ENCODE data around the gene ACCS. TPM values are rescaled to one million over a fixed set of nuclear protein-coding genes. Genes with fewer than 3 reads are reported as not detected.

The ACCS gene
- total RNA-seq, 1 donor from 2014 or later = 11.0 TPM

DNA sequence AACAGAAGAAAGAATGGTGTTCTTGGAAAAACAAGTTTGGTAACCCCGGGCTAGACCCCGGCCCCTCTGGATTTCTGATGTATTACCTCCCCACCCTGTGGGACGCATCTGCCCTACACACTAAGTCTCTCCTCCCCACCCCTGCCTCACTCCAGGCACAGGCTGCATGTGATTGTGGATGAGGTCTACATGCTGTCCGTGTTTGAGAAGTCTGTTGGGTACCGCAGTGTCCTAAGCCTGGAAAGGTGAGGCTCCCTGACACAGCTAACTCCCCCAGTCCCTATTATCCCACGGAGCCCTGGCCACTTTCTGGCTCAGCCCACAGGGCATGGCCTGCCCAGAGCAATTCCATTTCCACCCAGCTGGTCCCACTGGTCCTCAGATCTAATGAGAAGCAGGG, 13.3 kb downstream of the ACCS start:
- peaks cover 7% of the 10 kb centered on the region for H3K4me1 Mint-ChIP-seq
- no peak for DNase-seq (ENCODE audit: low read depth, low spot score)
- H3K27ac Mint-ChIP-seq (ENCODE audit: unreplicated experiment) = no peak overlapping the region
- no peaks in the 10 kb centered on the region for H3K27me3 Mint-ChIP-seq (ENCODE audit: low read depth)
- peaks cover 3% of the 10 kb centered on the region for H3K9me3 Mint-ChIP-seq
- H3K4me3 Mint-ChIP-seq = no peak overlapping the region
- peaks cover 13% of the 10 kb centered on the region for H3K36me3 Mint-ChIP-seq (ENCODE audit: low read depth)
- TF ChIP-seq CTCF (conservative IDR thresholded peaks at IDR 0.05) = no peak

GRCh38 chr11:44080951-44081350, 14.9 kb downstream of the ACCS start:
- no peak for DNase-seq (ENCODE audit: low read depth, low spot score)
- H3K9me3 Mint-ChIP-seq = peaks cover 8% of the 10 kb centered on the region
- peaks cover under 1% of the 10 kb centered on the region for H3K4me1 Mint-ChIP-seq
- H3K4me3 Mint-ChIP-seq = no peak overlapping the region
- TF ChIP-seq CTCF (conservative IDR thresholded peaks at IDR 0.05) = no peak
- no peak overlapping the region for H3K27ac Mint-ChIP-seq (ENCODE audit: unreplicated experiment)
- no peaks in the 10 kb centered on the region for H3K27me3 Mint-ChIP-seq (ENCODE audit: low read depth)
- H3K36me3 Mint-ChIP-seq (ENCODE audit: low read depth) = peaks cover 15% of the 10 kb centered on the region

- no peak for DNase-seq (ENCODE audit: low read depth, low spot score)
- no peaks in the 10 kb centered on the region for H3K27me3 Mint-ChIP-seq (ENCODE audit: low read depth)
- no peaks in the 10 kb centered on the region for H3K4me1 Mint-ChIP-seq
- peaks cover 4% of the 10 kb centered on the region for H3K9me3 Mint-ChIP-seq
- no peak overlapping the region for H3K4me3 Mint-ChIP-seq
- peaks cover 14% of the 10 kb centered on the region for H3K36me3 Mint-ChIP-seq (ENCODE audit: low read depth)
- no peak for TF ChIP-seq CTCF (conservative IDR thresholded peaks at IDR 0.05)
- H3K27ac Mint-ChIP-seq (ENCODE audit: unreplicated experiment) = no peak overlapping the region
Measured at GRCh38 chr11:44082645-44083044, 16.6 kb downstream of the ACCS start.

- H3K4me3 Mint-ChIP-seq = no peak overlapping the region
- no peak for TF ChIP-seq CTCF (conservative IDR thresholded peaks at IDR 0.05)
- DNase-seq (ENCODE audit: low read depth, low spot score) = no peak
- no peak overlapping the region for H3K27ac Mint-ChIP-seq (ENCODE audit: unreplicated experiment)
- H3K36me3 Mint-ChIP-seq (ENCODE audit: low read depth) = peaks cover 14% of the 10 kb centered on the region
- H3K9me3 Mint-ChIP-seq = peaks cover 4% of the 10 kb centered on the region
- H3K4me1 Mint-ChIP-seq = no peaks in the 10 kb centered on the region
- H3K27me3 Mint-ChIP-seq (ENCODE audit: low read depth) = no peaks in the 10 kb centered on the region
Measured at GRCh38 chr11:44083433-44083832, 17.4 kb downstream of the ACCS start.

- no peak overlapping the region for H3K4me3 Mint-ChIP-seq
- no peaks in the 10 kb centered on the region for H3K27me3 Mint-ChIP-seq (ENCODE audit: low read depth)
- H3K27ac Mint-ChIP-seq (ENCODE audit: unreplicated experiment) = no peak overlapping the region
- H3K9me3 Mint-ChIP-seq = peaks cover 7% of the 10 kb centered on the region
- no peaks in the 10 kb centered on the region for H3K4me1 Mint-ChIP-seq
- DNase-seq (ENCODE audit: low read depth, low spot score) = no peak
- peaks cover 17% of the 10 kb centered on the region for H3K36me3 Mint-ChIP-seq (ENCODE audit: low read depth)
- TF ChIP-seq CTCF (conservative IDR thresholded peaks at IDR 0.05) = no peak
Measured at GRCh38 chr11:44083906-44084305, 17.8 kb downstream of the ACCS start.

GRCh38 chr11:44085330-44085729, 19.3 kb downstream of the ACCS start:
- peaks cover 11% of the 10 kb centered on the region for H3K9me3 Mint-ChIP-seq
- no peaks in the 10 kb centered on the region for H3K4me1 Mint-ChIP-seq
- H3K4me3 Mint-ChIP-seq = no peak overlapping the region
- H3K36me3 Mint-ChIP-seq (ENCODE audit: low read depth) = peaks cover 18% of the 10 kb centered on the region
- H3K27me3 Mint-ChIP-seq (ENCODE audit: low read depth) = no peaks in the 10 kb centered on the region
- TF ChIP-seq CTCF (conservative IDR thresholded peaks at IDR 0.05) = no peak
- no peak for DNase-seq (ENCODE audit: low read depth, low spot score)
- H3K27ac Mint-ChIP-seq (ENCODE audit: unreplicated experiment) = no peak overlapping the region

All from neural crest cell (in vitro differentiated cells).